Ishikawa (cell line): Measurements from ENCODE around the gene GJA3.

ENCODE experiments used
- CEBPB ChIP-seq: IDR thresholded peaks from 2 replicates; pipeline ENCODE4 v1.6.1; 2012
- CREB1 ChIP-seq: IDR thresholded peaks from 2 replicates; pipeline ENCODE4 v1.6.1; 2012; ENCODE audit warnings: low read depth
- EGR1 ChIP-seq: IDR thresholded peaks from 2 replicates; pipeline ENCODE4 v1.6.1; 2012
- EP300 ChIP-seq: IDR thresholded peaks from 2 replicates; pipeline ENCODE4 v1.6.1; 2012; ENCODE audit warnings: borderline replicate concordance
- FOXM1 ChIP-seq: IDR thresholded peaks from 2 replicates; pipeline ENCODE4 v1.6.1; 2012; ENCODE audit warnings: low read depth, borderline replicate concordance
- MAX ChIP-seq: IDR thresholded peaks from 2 replicates; pipeline ENCODE4 v1.6.1; 2012
- NFIC ChIP-seq: IDR thresholded peaks from 2 replicates; pipeline ENCODE4 v1.6.1; 2012
- RAD21 ChIP-seq: IDR thresholded peaks from 2 replicates; pipeline ENCODE4 v1.6.1; 2012; ENCODE audit warnings: low read depth
- REST ChIP-seq: IDR thresholded peaks from 2 replicates; pipeline ENCODE4 v1.6.1; 2012; ENCODE audit warnings: low read depth, mild to moderate bottlenecking
- TAF1 ChIP-seq: IDR thresholded peaks from 2 replicates; pipeline ENCODE4 v1.6.1; 2012; ENCODE audit warnings: low read depth, mild to moderate bottlenecking
- TCF12 ChIP-seq: IDR thresholded peaks from 2 replicates; pipeline ENCODE4 v1.6.1; 2012; ENCODE audit warnings: low read depth
- TEAD4 ChIP-seq: IDR thresholded peaks from 2 replicates; pipeline ENCODE4 v1.6.1; 2012
- USF1 ChIP-seq: IDR thresholded peaks from 2 replicates; pipeline ENCODE4 v1.6.1; 2012
- YY1 ChIP-seq: IDR thresholded peaks from 2 replicates; pipeline ENCODE4 v1.6.1; 2012; ENCODE audit warnings: low read depth
- ZBTB7A ChIP-seq: IDR thresholded peaks from 2 replicates; pipeline ENCODE4 v1.6.1; 2012; ENCODE audit warnings: low read depth

Gene GJA3

GRCh38 chr13:20150561-20150960 is 10.3 kb downstream of the GJA3 start:
- TF ChIP-seq YY1: no peak
- TF ChIP-seq EGR1: no peak
- no peak for TF ChIP-seq MAX
- no peak for TF ChIP-seq TEAD4
- no peak for TF ChIP-seq USF1
- TF ChIP-seq CREB1: no peak
- no peak for TF ChIP-seq CEBPB
- no peak for TF ChIP-seq NFIC
- no peak for TF ChIP-seq EP300

DNA sequence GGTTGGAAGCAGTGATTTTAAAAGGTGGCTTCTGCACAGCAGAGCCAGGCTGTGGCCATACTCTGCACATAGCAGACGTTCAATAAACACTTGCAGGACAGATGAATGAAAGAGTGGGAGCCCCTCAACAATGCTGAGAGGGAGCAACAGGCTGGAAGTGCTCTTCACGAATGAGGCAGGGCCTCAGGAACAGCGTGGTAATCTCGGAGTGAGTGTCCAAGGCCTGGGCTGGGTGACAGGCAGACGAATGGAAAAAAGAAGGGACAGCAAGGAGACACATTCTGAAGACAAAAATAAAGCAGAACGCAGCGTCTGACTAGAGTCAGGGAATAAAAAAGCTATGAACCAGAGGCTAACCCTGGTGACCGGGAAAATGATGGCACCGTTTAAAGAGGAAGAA is 11.1 kb downstream of the GJA3 start:
- no peak for TF ChIP-seq REST
- no peak for TF ChIP-seq EP300
- TF ChIP-seq MAX: no peak

DNA sequence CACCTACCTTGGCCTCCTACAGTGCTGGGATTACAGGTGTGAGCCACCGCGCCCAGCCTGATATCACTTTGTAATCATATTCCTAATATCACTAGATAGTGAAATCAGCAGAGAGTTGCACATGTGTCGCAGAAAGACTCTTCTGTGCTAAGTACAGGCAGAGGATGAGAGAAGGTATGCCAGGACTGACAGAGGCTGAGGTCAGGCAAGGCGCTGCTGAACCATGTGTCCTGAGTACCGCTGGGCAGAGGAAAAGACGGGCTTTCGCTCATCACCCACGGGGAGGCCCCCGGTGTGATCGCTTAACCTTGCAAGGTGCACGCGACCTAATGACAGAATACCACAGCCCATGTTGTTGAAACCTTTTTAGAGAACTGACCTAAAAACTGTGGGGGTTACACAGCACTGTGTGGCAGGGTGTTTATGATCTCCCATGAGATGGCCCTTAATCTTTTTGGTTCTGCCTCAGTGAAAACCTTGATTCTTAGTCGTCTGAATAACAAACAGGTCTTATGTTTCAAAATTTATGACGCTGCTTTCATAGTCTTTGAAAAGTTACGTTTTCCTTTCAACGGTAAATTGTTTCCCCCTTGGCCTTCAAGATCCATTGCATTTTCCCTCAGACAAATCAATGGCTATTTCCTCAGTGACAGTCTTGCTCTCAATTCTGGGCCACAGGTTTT is 12.2 kb downstream of the GJA3 start:
- TF ChIP-seq NFIC (no peak), MAX (no peak), EGR1 (no peak), USF1 (no peak), ZBTB7A (no peak), CEBPB (no peak), TEAD4 (no peak), FOXM1 (no peak), RAD21 (no peak), TCF12 (no peak), YY1 (no peak), EP300 (no peak)

DNA sequence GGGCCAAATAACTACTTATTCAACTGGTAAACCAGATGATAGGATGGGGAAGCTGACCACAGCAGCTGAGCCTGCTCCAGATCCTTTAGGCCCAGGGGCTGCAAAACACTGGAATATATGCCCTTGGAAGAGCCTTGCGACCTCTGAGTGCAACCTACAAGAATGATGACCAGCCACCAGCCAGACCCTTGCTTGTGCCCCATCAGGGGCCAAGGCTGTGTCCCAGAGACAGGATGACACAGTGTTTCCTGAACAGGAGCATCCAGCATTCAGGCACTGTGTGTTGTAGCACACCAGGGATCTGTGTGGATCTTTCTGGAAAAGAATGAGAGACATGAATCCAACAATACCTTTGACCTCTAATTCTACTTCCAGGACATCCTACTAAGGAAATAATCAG is 14.5 kb downstream of the GJA3 start:
- no peak for TF ChIP-seq MAX
- no peak for TF ChIP-seq CEBPB
- TF ChIP-seq EP300: no peak
- no peak for TF ChIP-seq FOXM1
- no peak for TF ChIP-seq TEAD4

- TF ChIP-seq RAD21 (no peak), CREB1 (no peak), MAX (no peak)
Measured at GRCh38 chr13:20145521-20145920, 15.3 kb downstream of the GJA3 start.

GRCh38 chr13:20144141-20144850 is 16.6 kb downstream of the GJA3 start:
- TF ChIP-seq MAX (no peak), TAF1 (no peak), EGR1 (no peak)

DNA sequence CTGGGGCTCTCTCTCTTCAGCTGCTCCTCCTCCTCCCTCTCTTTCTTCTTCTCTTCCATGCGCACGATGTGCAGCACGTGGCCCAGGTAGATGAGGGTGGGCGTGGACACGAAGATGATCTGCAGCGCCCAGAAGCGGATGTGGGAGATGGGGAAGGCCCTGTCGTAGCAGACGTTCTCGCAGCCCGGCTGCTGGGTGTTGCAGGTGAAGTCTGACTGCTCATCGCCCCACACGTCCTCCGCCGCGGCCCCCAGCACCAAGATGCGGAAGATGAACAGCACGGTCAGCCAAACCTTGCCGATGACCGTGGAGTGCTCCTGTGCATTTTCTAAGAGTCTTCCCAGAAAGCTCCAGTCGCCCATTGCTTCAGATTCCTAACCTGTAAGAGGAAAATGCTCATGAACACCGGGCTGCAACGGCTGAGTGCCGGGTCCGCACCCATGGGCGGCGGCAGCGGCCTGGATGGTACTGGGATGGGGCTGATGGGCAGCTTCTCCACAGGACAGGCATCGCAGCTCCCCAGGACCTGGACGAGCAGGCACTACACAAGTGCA is 17.8 kb downstream of the GJA3 start:
- TF ChIP-seq USF1 (no peak), CEBPB (no peak), TEAD4 (no peak), EGR1 (no peak), TAF1 (no peak), NFIC (no peak), ZBTB7A (no peak), CREB1 (no peak), RAD21 (no peak), YY1 (no peak), TCF12 (no peak), REST (no peak), EP300 (no peak), FOXM1 (no peak)
